Left hindlimb (tissue), 1 donor: Measurements from ENCODE around the gene CEP162.

Source experiments
- DNase-seq: peaks from one replicate; pipeline ENCODE4 v3.0.0-alpha.2; 2018

Gene CEP162

GRCh38 chr6:84082689-84083265, 144.7 kb downstream of the CEP162 start:
- no peak for DNase-seq

- DNase-seq: no peak
These were observed 146.2 kb downstream of the CEP162 start for GRCh38 chr6:84081222-84081621.

DNA sequence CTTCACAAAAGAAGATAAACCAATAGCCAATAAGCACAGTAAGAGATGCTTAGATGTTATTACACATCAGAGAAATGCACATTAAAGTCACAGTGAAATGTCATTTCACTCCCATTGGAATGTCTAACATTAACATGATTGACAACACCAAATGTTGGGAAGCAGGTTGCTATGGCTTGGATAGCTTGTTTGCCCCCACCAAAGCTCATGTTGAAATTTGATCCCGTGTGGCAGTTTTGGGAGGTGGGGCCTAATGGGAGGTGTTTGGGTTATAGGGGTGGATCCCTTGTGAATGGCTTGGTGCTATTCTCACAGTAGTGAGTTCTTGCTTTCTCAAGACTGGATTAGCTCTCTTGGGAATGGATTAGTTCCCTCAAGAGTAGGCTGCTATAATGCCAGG, 149.1 kb downstream of the CEP162 start:
- DNase-seq: peak; percentile 43

GRCh38 chr6:84077645-84078044, 149.8 kb downstream of the CEP162 start:
- DNase-seq: no peak

DNA sequence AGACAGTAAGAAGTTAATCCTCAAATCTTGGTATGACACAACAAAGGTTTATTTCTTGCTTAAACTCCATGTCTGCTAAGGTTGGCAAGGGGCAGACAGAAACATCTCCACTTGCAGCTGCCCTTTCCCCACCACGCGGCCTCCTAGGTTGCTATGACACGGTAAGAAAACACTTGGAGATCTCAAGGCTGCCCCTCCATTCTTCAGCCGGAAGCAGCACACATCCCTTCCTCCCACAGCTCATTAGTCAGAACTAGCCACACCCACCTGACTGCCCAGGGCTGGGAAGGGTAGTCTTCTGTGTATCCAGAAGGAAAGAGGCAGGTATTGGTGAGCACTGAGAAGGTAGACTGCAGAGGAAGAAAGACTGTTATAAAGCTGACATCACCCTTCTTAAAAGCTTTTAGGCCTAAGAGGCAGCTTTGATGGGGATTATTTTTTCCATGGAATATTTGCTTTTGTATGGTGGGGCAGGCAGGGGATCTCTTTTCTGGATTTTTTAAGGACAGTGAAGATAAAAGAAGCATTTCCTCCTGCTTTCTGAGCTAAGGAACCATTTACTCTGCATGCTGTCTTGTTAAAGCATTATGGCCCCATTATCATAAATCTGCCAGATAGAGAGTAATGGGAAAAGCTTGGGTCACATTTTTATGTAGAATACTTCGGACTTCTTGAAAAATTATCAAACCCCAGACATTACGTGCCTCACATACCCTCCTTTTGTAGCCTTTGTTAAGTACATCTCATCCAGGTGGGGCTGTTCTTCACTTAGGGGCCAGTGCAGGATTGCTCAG, 152.3 kb downstream of the CEP162 start:
- DNase-seq: peak; percentile 33
